Measurements from ENCODE around the gene LMO3. TPM values are rescaled to one million over a fixed set of nuclear protein-coding genes. Genes with fewer than 3 reads are reported as not detected.
A peak's percentile ranks its signal among the peaks of the same experiment; 100 is the strongest.

Gene LMO3
- total RNA-seq, 4 donors from 2014 or later = 1.2 to 8.2 (median 3.8) TPM

GRCh38 chr12:16573398-16574077, 32.4 kb downstream of the LMO3 start:
- TF ChIP-seq POLR2A (IDR thresholded peaks at IDR 0.05) (no peak), EP300 (IDR thresholded peaks at IDR 0.05) (no peak), POLR2AphosphoS5 (IDR thresholded peaks at IDR 0.05) (no peak), CTCF (IDR thresholded peaks at IDR 0.05) (no peak)
- no peaks in the 10 kb centered on the region for H3K36me3 ChIP-seq
- H3K27me3 ChIP-seq = no peaks in the 10 kb centered on the region
- no peaks in the 10 kb centered on the region for H3K9me3 ChIP-seq
- 44% methylated on average over 21 of the region's 21 CpGs for WGBS
- DNase-seq (ENCODE audit: low spot score in 2 of 2) = peak in 1 of 2 donors; percentile 65
- H3K4me1 ChIP-seq = no peaks in the 10 kb centered on the region
- no peak overlapping the region for H3K4me3 ChIP-seq
- no peak overlapping the region for H3K27ac ChIP-seq

- DNase-seq (ENCODE audit: low spot score in 2 of 2) = no peak
- H3K4me1 ChIP-seq = no peaks in the 10 kb centered on the region
- H3K4me3 ChIP-seq = no peak overlapping the region
- no peak overlapping the region for H3K27ac ChIP-seq
- no peak for TF ChIP-seq POLR2A (IDR thresholded peaks at IDR 0.05)
- no peak for TF ChIP-seq CTCF (IDR thresholded peaks at IDR 0.05)
- no peak for TF ChIP-seq POLR2AphosphoS5 (IDR thresholded peaks at IDR 0.05)
- TF ChIP-seq EP300 (IDR thresholded peaks at IDR 0.05) = no peak
- H3K27me3 ChIP-seq = no peaks in the 10 kb centered on the region
- 69% methylated on average over 1 of the region's 1 CpG for WGBS
- no peaks in the 10 kb centered on the region for H3K9me3 ChIP-seq
- H3K36me3 ChIP-seq = no peaks in the 10 kb centered on the region
Observed at GRCh38 chr12:16568873-16569272, 37.1 kb downstream of the LMO3 start.

- DNase-seq (ENCODE audit: low spot score in 2 of 2) = no peak
- 67% methylated on average over 1 of the region's 1 CpG for WGBS
- H3K27ac ChIP-seq = no peak overlapping the region
Observed at GRCh38 chr12:16564675-16565074, 41.3 kb downstream of the LMO3 start.

GRCh38 chr12:16563504-16563903, 42.5 kb downstream of the LMO3 start:
- no peak for DNase-seq (ENCODE audit: low spot score in 2 of 2)
- H3K27ac ChIP-seq = no peak overlapping the region
- 70% methylated on average over 3 of the region's 3 CpGs for WGBS
- H3K4me3 ChIP-seq = no peak overlapping the region
- no peaks in the 10 kb centered on the region for H3K4me1 ChIP-seq
- no peak for TF ChIP-seq POLR2A (IDR thresholded peaks at IDR 0.05)
- TF ChIP-seq CTCF (IDR thresholded peaks at IDR 0.05) = no peak
- no peak for TF ChIP-seq POLR2AphosphoS5 (IDR thresholded peaks at IDR 0.05)
- TF ChIP-seq EP300 (IDR thresholded peaks at IDR 0.05) = no peak
- no peaks in the 10 kb centered on the region for H3K9me3 ChIP-seq
- no peaks in the 10 kb centered on the region for H3K27me3 ChIP-seq
- no peaks in the 10 kb centered on the region for H3K36me3 ChIP-seq

More at GRCh38 chr12:16564675-16565074, 41.3 kb downstream of the LMO3 start:
- Histone ChIP-seq H3K4me3 (no peak overlapping the region), H3K27me3 (no peaks in the 10 kb centered on the region), H3K36me3 (no peaks in the 10 kb centered on the region), H3K4me1 (no peaks in the 10 kb centered on the region), H3K9me3 (no peaks in the 10 kb centered on the region)
- TF ChIP-seq CTCF (IDR thresholded peaks at IDR 0.05) = no peak
- TF ChIP-seq POLR2A (IDR thresholded peaks at IDR 0.05) = no peak
- TF ChIP-seq POLR2AphosphoS5 (IDR thresholded peaks at IDR 0.05) = no peak
- TF ChIP-seq EP300 (IDR thresholded peaks at IDR 0.05) = no peak

GRCh38 chr12:16562921-16563320, 43.0 kb downstream of the LMO3 start:
- H3K4me3 ChIP-seq = no peak overlapping the region
- 63% methylated on average over 6 of the region's 6 CpGs for WGBS
- no peaks in the 10 kb centered on the region for H3K4me1 ChIP-seq
- no peak overlapping the region for H3K27ac ChIP-seq
- H3K9me3 ChIP-seq = no peaks in the 10 kb centered on the region
- H3K36me3 ChIP-seq = no peaks in the 10 kb centered on the region
- DNase-seq (ENCODE audit: low spot score in 2 of 2) = no peak
- TF ChIP-seq EP300 (IDR thresholded peaks at IDR 0.05) (no peak), CTCF (IDR thresholded peaks at IDR 0.05) (no peak), POLR2A (IDR thresholded peaks at IDR 0.05) (no peak), POLR2AphosphoS5 (IDR thresholded peaks at IDR 0.05) (no peak)
- no peaks in the 10 kb centered on the region for H3K27me3 ChIP-seq
